NCI-H69 (cell line): ENCODE measurements around the gene SNORC.

Experiments
- DNase-seq: peaks from one replicate; lab custom pipeline; 2025; lab: John Stamatoyannopoulos, UW

Gene SNORC

GRCh38 chr2:232926431-232926939, 56.4 kb downstream of the SNORC start:
- DNase-seq = no peak

GRCh38 chr2:232927032-232927792, 57.1 kb downstream of the SNORC start:
- no peak for DNase-seq

- peak; percentile 68 for DNase-seq
These were observed 57.9 kb downstream of the SNORC start for GRCh38 chr2:232927793-232928550.
